T-helper 1 cell treated with Interleukin-12 subunit alpha and Interleukin-12 subunit beta and Interleukin-4 antibody, amounts not matched to agents 30 μg/mL and 1 μg/mL, for 36 hours (primary cell): ENCODE measurements around the gene CCDC172.

Source experiments
- H3K27ac Mint-ChIP-seq: one replicate; pipeline ENCODE4 v1.8.0; 2021; ENCODE audit warnings: mild to moderate bottlenecking, mixed read lengths
- H3K27me3 Mint-ChIP-seq: one replicate; pipeline ENCODE4 v1.8.0; 2021; ENCODE audit warnings: low read depth, mixed read lengths
- H3K36me3 Mint-ChIP-seq: one replicate; pipeline ENCODE4 v1.8.0; 2021; ENCODE audit warnings: low read depth, mixed read lengths
- H3K4me1 Mint-ChIP-seq: one replicate; pipeline ENCODE4 v1.8.0; 2021; ENCODE audit warnings: low read depth, mixed read lengths
- H3K4me3 Mint-ChIP-seq: one replicate; pipeline ENCODE4 v1.8.0; 2021; ENCODE audit warnings: mild to moderate bottlenecking, moderate library complexity, mixed read lengths
- H3K9me3 Mint-ChIP-seq: one replicate; pipeline ENCODE4 v1.8.0; 2021; ENCODE audit warnings: mixed read lengths

CCDC172 gene, protein sequence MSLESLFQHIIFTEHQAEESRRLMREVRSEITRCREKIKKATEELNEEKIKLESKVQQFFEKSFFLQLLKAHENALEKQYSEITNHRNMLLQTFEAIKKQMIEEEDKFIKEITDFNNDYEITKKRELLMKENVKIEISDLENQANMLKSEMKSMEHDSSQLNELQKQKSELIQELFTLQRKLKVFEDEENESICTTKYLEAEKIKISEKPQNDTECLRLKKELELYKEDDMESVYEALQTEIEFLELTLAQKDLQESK

GRCh38 chr10:116324227-116324950, at the start of gene CCDC172:
Gene CCDC172, plus strand, starts transcription at chr10:116324448. Its CDS starts 564 bp downstream, at chr10:116325012.
- H3K4me1 Mint-ChIP-seq, result no peaks in the 10 kb centered on the region
- no peaks in the 10 kb centered on the region for H3K36me3 Mint-ChIP-seq
- no peak within 1 kb of the TSS for H3K4me3 Mint-ChIP-seq
- H3K27me3 Mint-ChIP-seq, result no peaks in the 10 kb centered on the region
- no peak within 1 kb of the TSS for H3K27ac Mint-ChIP-seq
- H3K9me3 Mint-ChIP-seq, result no peaks in the 10 kb centered on the region

- no peak overlapping the region for H3K4me3 Mint-ChIP-seq
- H3K36me3 Mint-ChIP-seq, result no peaks in the 10 kb centered on the region
- no peaks in the 10 kb centered on the region for H3K9me3 Mint-ChIP-seq
- peaks cover 46% of the 10 kb centered on the region for H3K27me3 Mint-ChIP-seq
- no peak overlapping the region for H3K27ac Mint-ChIP-seq
- peaks cover 2% of the 10 kb centered on the region for H3K4me1 Mint-ChIP-seq
These were observed 47.3 kb upstream of the CCDC172 start for GRCh38 chr10:116276981-116277380.

- no peaks in the 10 kb centered on the region for H3K9me3 Mint-ChIP-seq
- no peaks in the 10 kb centered on the region for H3K4me1 Mint-ChIP-seq
- no peaks in the 10 kb centered on the region for H3K36me3 Mint-ChIP-seq
- peaks cover 31% of the 10 kb centered on the region for H3K27me3 Mint-ChIP-seq
- no peak overlapping the region for H3K4me3 Mint-ChIP-seq
- H3K27ac Mint-ChIP-seq, result no peak overlapping the region
These were observed 45.4 kb upstream of the CCDC172 start for GRCh38 chr10:116278846-116279245.

- no peaks in the 10 kb centered on the region for H3K36me3 Mint-ChIP-seq
- H3K9me3 Mint-ChIP-seq, result no peaks in the 10 kb centered on the region
- H3K4me1 Mint-ChIP-seq, result no peaks in the 10 kb centered on the region
- H3K27me3 Mint-ChIP-seq, result peaks cover 10% of the 10 kb centered on the region
- no peak overlapping the region for H3K4me3 Mint-ChIP-seq
- no peak overlapping the region for H3K27ac Mint-ChIP-seq
These were observed 42.5 kb upstream of the CCDC172 start for GRCh38 chr10:116281775-116282174.

DNA sequence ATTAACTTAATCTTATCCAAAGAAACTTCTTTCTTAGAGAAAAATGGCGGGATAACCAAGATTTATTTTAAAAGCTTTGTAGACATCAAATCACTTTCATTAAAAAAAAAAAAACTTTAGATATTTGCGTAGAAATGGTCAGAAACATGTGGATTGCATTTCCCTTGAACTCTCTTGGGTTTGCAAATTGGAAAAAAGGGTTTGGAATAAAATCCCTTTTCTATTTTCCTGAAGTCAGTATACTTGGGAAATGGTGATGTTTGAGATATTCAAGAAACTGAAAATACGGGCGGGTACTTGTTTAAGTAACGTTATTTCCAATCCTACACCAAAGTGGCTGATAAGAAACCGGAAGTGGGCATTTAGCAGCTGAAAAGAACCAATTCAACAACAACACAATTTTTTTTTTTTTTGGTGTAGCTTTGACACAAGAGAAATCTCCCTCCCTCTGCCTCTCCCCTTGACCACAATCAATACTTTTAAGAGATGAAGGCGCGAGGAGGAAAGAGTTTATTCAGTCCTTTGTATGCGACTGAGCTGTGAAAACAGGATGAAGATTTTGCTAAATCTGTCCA, 37.5 kb upstream of the CCDC172 start:
- no peak overlapping the region for H3K27ac Mint-ChIP-seq
- no peak overlapping the region for H3K4me3 Mint-ChIP-seq
- H3K4me1 Mint-ChIP-seq, result no peaks in the 10 kb centered on the region
- no peaks in the 10 kb centered on the region for H3K36me3 Mint-ChIP-seq
- no peaks in the 10 kb centered on the region for H3K9me3 Mint-ChIP-seq
- H3K27me3 Mint-ChIP-seq, result peaks cover 3% of the 10 kb centered on the region

GRCh38 chr10:116287906-116288501, 36.2 kb upstream of the CCDC172 start:
- Mint-ChIP-seq H3K4me3 (no peak overlapping the region), H3K4me1 (no peaks in the 10 kb centered on the region), H3K36me3 (no peaks in the 10 kb centered on the region), H3K27me3 (peaks cover 3% of the 10 kb centered on the region), H3K27ac (no peak overlapping the region), H3K9me3 (no peaks in the 10 kb centered on the region)

DNA sequence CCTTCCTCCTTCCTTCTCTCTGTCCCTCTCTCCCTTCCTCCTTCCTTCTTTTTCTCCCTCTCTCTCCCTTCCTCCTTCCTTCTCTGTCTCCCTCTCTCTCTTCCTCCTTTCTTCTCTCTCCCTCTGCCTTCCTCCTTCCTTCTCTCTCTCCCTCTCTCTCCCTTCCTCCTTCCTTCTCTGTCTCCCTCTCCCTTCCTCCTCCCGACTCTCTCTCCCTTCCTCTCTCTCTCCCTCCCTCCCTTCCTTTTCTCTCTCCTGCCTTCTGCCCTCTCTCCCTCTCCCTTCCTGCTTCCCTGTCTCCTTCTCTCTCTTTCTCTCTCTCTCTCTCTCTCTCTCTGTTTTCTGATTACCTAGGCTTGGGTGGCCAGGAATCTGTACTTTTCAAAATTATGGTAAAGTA, 34.6 kb upstream of the CCDC172 start:
- Mint-ChIP-seq H3K4me3 (no peak overlapping the region), H3K27ac (no peak overlapping the region), H3K36me3 (no peaks in the 10 kb centered on the region), H3K4me1 (no peaks in the 10 kb centered on the region), H3K9me3 (no peaks in the 10 kb centered on the region), H3K27me3 (peaks cover 3% of the 10 kb centered on the region)

DNA sequence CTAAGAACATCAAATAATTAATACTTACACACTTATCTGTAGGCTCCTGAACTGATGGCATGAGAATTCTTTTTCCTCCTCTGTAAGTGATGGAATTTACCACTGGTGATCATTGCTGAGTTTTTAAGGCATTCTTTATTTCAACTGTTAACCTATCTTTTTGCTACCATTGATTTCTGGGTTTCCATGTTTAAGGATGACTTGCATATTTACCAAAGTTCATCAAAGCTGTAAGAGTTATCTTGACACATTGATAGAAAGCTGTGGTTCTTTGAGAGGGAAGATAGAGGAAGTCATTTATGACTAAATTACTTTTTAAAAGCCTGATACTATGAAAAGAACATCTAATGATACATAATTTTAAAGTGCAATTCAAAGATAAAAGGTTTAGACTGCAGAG, 31.8 kb upstream of the CCDC172 start:
- Mint-ChIP-seq H3K27ac (no peak overlapping the region), H3K4me1 (no peaks in the 10 kb centered on the region), H3K27me3 (no peaks in the 10 kb centered on the region), H3K36me3 (no peaks in the 10 kb centered on the region), H3K4me3 (no peak overlapping the region), H3K9me3 (no peaks in the 10 kb centered on the region)

DNA sequence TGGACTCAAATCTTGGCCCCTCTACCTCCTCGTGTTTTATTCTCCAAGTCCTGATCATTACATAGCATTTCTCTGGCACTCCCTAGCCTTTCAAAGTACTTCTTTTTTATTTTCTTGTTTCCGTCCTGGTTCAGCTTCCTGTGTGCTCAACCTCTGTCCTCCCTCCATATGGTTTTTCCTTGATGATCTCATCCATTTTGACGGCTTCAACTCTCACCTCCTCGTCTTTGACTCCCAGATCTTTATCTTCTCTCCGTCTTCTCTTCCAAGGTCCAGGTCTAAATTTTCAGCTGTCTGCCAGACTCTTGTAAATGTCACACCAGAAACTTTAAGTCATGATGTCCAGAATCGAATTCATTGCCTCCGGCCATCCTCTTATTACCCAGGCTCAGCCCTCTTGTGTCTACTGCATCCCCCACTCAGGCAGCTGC, 27.9 kb upstream of the CCDC172 start:
- no peaks in the 10 kb centered on the region for H3K4me1 Mint-ChIP-seq
- no peak overlapping the region for H3K4me3 Mint-ChIP-seq
- H3K9me3 Mint-ChIP-seq, result no peaks in the 10 kb centered on the region
- H3K36me3 Mint-ChIP-seq, result no peaks in the 10 kb centered on the region
- H3K27ac Mint-ChIP-seq, result no peak overlapping the region
- no peaks in the 10 kb centered on the region for H3K27me3 Mint-ChIP-seq

DNA sequence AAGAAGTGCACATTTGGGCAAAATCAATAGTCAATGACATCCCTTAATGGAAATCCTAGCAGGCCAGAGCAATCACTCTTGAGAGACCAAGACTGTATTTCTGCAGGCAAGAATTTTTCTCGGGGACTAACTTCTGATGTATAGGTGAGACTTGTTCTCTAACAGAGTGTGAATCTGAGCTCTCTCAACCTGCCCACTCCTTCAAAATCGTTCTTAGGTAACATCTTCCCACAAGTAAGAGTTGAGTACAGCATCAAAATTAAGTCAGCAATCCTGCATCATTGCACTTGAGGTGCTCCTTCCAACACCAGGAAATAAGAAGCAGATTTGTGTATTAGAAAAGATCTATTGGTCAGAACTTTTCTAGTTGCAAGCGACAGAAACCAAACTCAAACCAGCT, 25.7 kb upstream of the CCDC172 start:
- H3K36me3 Mint-ChIP-seq, result no peaks in the 10 kb centered on the region
- H3K27me3 Mint-ChIP-seq, result no peaks in the 10 kb centered on the region
- H3K4me1 Mint-ChIP-seq, result no peaks in the 10 kb centered on the region
- no peak overlapping the region for H3K4me3 Mint-ChIP-seq
- H3K9me3 Mint-ChIP-seq, result peaks cover 6% of the 10 kb centered on the region
- H3K27ac Mint-ChIP-seq, result no peak overlapping the region

- H3K36me3 Mint-ChIP-seq, result no peaks in the 10 kb centered on the region
- no peak overlapping the region for H3K4me3 Mint-ChIP-seq
- H3K27ac Mint-ChIP-seq, result no peak overlapping the region
- H3K9me3 Mint-ChIP-seq, result peaks cover 6% of the 10 kb centered on the region
- no peaks in the 10 kb centered on the region for H3K27me3 Mint-ChIP-seq
- H3K4me1 Mint-ChIP-seq, result no peaks in the 10 kb centered on the region
These were observed 23.7 kb upstream of the CCDC172 start for GRCh38 chr10:116300542-116300941.

DNA sequence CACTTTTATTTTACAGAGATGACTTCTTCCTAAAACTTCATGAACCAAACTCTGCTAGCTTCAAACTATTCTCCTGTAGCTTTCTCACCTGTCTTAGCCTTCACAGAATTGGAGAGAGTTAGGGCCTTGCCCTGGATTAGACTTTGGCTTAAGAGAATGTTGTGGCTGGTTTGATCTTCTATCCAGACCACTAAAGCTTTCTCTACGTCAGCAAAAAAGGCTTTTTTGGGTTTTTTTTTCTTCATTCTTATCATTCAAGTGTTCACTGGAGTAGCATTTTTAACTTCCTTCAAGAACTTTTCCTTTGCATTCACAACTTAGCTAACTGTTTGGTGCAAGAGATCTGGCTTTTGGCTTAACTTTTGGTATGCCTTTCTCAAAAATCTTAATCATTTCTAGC, 19.3 kb upstream of the CCDC172 start:
- H3K27ac Mint-ChIP-seq, result no peak overlapping the region
- no peak overlapping the region for H3K4me3 Mint-ChIP-seq
- H3K4me1 Mint-ChIP-seq, result no peaks in the 10 kb centered on the region
- peaks cover 6% of the 10 kb centered on the region for H3K9me3 Mint-ChIP-seq
- H3K27me3 Mint-ChIP-seq, result no peaks in the 10 kb centered on the region
- H3K36me3 Mint-ChIP-seq, result no peaks in the 10 kb centered on the region

DNA sequence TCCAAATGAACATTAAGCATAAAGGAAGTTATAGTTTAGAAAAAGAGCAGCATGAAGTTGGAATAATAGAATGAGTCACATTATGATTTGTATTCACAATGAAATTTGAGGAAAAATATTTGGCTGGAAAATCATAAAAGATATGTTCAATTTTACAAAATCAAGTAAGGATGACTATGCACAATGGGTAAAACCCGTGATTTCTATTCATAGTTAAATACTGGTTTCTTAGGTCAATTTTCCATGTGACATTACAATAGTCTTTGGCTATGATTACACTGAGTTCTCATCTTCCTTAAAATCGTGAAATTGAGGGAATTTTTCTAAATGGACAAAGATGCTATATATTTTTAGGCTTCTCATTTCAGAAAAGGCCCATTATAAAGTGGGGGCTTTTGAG, 17.4 kb upstream of the CCDC172 start:
- Mint-ChIP-seq H3K27me3 (no peaks in the 10 kb centered on the region), H3K27ac (no peak overlapping the region), H3K9me3 (peaks cover 6% of the 10 kb centered on the region), H3K36me3 (no peaks in the 10 kb centered on the region), H3K4me1 (no peaks in the 10 kb centered on the region), H3K4me3 (no peak overlapping the region)

- peaks cover 5% of the 10 kb centered on the region for H3K9me3 Mint-ChIP-seq
- no peak overlapping the region for H3K27ac Mint-ChIP-seq
- no peaks in the 10 kb centered on the region for H3K36me3 Mint-ChIP-seq
- H3K4me3 Mint-ChIP-seq, result no peak overlapping the region
- H3K27me3 Mint-ChIP-seq, result no peaks in the 10 kb centered on the region
- H3K4me1 Mint-ChIP-seq, result no peaks in the 10 kb centered on the region
These were observed 16.8 kb upstream of the CCDC172 start for GRCh38 chr10:116307455-116307854.

GRCh38 chr10:116311016-116311415, 13.2 kb upstream of the CCDC172 start:
- no peaks in the 10 kb centered on the region for H3K27me3 Mint-ChIP-seq
- no peaks in the 10 kb centered on the region for H3K4me1 Mint-ChIP-seq
- no peaks in the 10 kb centered on the region for H3K9me3 Mint-ChIP-seq
- H3K27ac Mint-ChIP-seq, result no peak overlapping the region
- H3K4me3 Mint-ChIP-seq, result no peak overlapping the region
- no peaks in the 10 kb centered on the region for H3K36me3 Mint-ChIP-seq
